Activated CD8-positive, alpha-beta T cell treated with anti-CD3 and anti-CD28 coated beads, Interleukin-2, amount 10 ng/mL, durations not matched to agents 7 days and 5 days (primary cell): ENCODE measurements around the gene EPN1. TPM values are rescaled to one million over a fixed set of nuclear protein-coding genes. Genes with fewer than 3 reads are reported as not detected.

Experiments
- ATAC-seq: fragments of 150-1000 bp; cut with Tn5 transposase; one replicate; pipeline ENCODE4 v1.10.0; 2021; ENCODE audit warnings: moderate library complexity
- CTCF ChIA-PET: fragments of 350-600 bp; sonication (Branson Sonifier 250); formaldehyde crosslinking; loops from one replicate; lab custom pipeline; 2021; ENCODE audit warnings: antibody characterized with exemption; lab: Charles Lee
- POLR2A ChIA-PET: fragments of 350-600 bp; sonication (Branson Sonifier 250); formaldehyde crosslinking; loops from one replicate; lab custom pipeline; 2021; ENCODE audit warnings: antibody characterized with exemption; lab: Charles Lee
- DNase-seq: peaks from one replicate; pipeline ENCODE4 v3.0.0-alpha.2; 2020
- H3K27ac Mint-ChIP-seq: one replicate; pipeline ENCODE4 v1.8.0; 2021; ENCODE audit warnings: mild to moderate bottlenecking, mixed read lengths
- H3K27me3 Mint-ChIP-seq: one replicate; pipeline ENCODE4 v1.8.0; 2021; ENCODE audit warnings: low read depth, mixed read lengths
- H3K36me3 Mint-ChIP-seq: one replicate; pipeline ENCODE4 v1.8.0; 2021; ENCODE audit warnings: low read depth, mixed read lengths
- H3K4me1 Mint-ChIP-seq: one replicate; pipeline ENCODE4 v1.8.0; 2021; ENCODE audit warnings: low read depth, mixed read lengths
- H3K4me3 Mint-ChIP-seq: one replicate; pipeline ENCODE4 v1.8.0; 2021; ENCODE audit warnings: mild to moderate bottlenecking, mixed read lengths
- H3K9me3 Mint-ChIP-seq: one replicate; pipeline ENCODE4 v1.8.0; 2022; ENCODE audit warnings: mixed read lengths; ENCODE audit not compliant: insufficient read depth
- total RNA-seq, 2 experiments: library from RNA; stranded (reverse); gene quantifications; one replicate each; pipeline ENCODE4 v1.2.3, GENCODE V29; 2021

Gene EPN1
- total RNA-seq, 2 experiments from 2014 or later: 63.6 to 67.0 TPM

- ATAC-seq (no peak), DNase-seq (no peak)
- H3K27ac Mint-ChIP-seq: no peak overlapping the region
- no peaks in the 10 kb centered on the region for H3K27me3 Mint-ChIP-seq
- peaks cover 48% of the 10 kb centered on the region for H3K4me1 Mint-ChIP-seq
- CTCF ChIA-PET: interaction anchor here (0.8 to 1.7 kb wide), 4 partner anchors 9 to 66 kb away, joined by 3 to 9 read pairs (median 4); no protein-coding TSS in a partner anchor
- peaks cover 59% of the 10 kb centered on the region for H3K36me3 Mint-ChIP-seq
- H3K4me3 Mint-ChIP-seq: no peak overlapping the region
- POLR2A ChIA-PET: interaction anchor here (1.1 kb wide), 1 partner anchor 15 kb away, joined by 3 read pairs; no protein-coding TSS in a partner anchor
- no peaks in the 10 kb centered on the region for H3K9me3 Mint-ChIP-seq
Measured at GRCh38 chr19:55672418-55672817, 2.6 kb upstream of the EPN1 start.

- ATAC-seq (no peak), DNase-seq (no peak)
- H3K4me3 Mint-ChIP-seq: peak overlapping the region; percentile 9
- ChIA-PET POLR2A (interaction anchor here (0.8 kb wide), 1 partner anchor 20 kb away, joined by 3 read pairs; no protein-coding TSS in a partner anchor), CTCF (interaction anchor here (1.0 to 1.3 kb wide), 2 partner anchors 19 to 42 kb away, joined by 3 to 5 read pairs; partner anchors contain the start of gene U2AF2)
- no peaks in the 10 kb centered on the region for H3K9me3 Mint-ChIP-seq
- H3K27ac Mint-ChIP-seq: peak overlapping the region; percentile 69
- no peaks in the 10 kb centered on the region for H3K27me3 Mint-ChIP-seq
- peaks cover 57% of the 10 kb centered on the region for H3K4me1 Mint-ChIP-seq
- H3K36me3 Mint-ChIP-seq: peaks cover 63% of the 10 kb centered on the region
Measured at GRCh38 chr19:55673465-55673864, 1.6 kb upstream of the EPN1 start.

GRCh38 chr19:55673889-55674288 lies 1.1 kb upstream of the EPN1 start:
- H3K27me3 Mint-ChIP-seq: no peaks in the 10 kb centered on the region
- POLR2A ChIA-PET: interaction anchor here (0.8 kb wide), 1 partner anchor 21 kb away, joined by 3 read pairs; no protein-coding TSS in a partner anchor
- H3K4me3 Mint-ChIP-seq: peak overlapping the region; percentile 41
- H3K27ac Mint-ChIP-seq: peak overlapping the region; percentile 69
- DNase-seq: no peak
- H3K36me3 Mint-ChIP-seq: peaks cover 67% of the 10 kb centered on the region
- CTCF ChIA-PET: interaction anchor here (1.0 to 1.3 kb wide), 2 partner anchors 19 to 42 kb away, joined by 3 to 5 read pairs; partner anchors contain the start of gene U2AF2
- H3K4me1 Mint-ChIP-seq: peaks cover 61% of the 10 kb centered on the region
- no peak for ATAC-seq
- no peaks in the 10 kb centered on the region for H3K9me3 Mint-ChIP-seq

- Mint-ChIP-seq H3K4me3 (peak overlapping the region; percentile 41), H3K27ac (peak overlapping the region; percentile 81), H3K36me3 (peaks cover 63% of the 10 kb centered on the region), H3K9me3 (no peaks in the 10 kb centered on the region), H3K27me3 (no peaks in the 10 kb centered on the region), H3K4me1 (peaks cover 64% of the 10 kb centered on the region)
- POLR2A ChIA-PET: interaction anchor here (0.9 kb wide), 1 partner anchor 20 kb away, joined by 3 read pairs; the partner anchor contains the start of gene U2AF2
- no peak for ATAC-seq
- no peak for DNase-seq
- CTCF ChIA-PET: no interaction called here
Measured at GRCh38 chr19:55674459-55674840, 576 bp upstream of the EPN1 start.

- ChIA-PET CTCF (interaction anchor here (0.7 kb wide), 1 partner anchor 51 kb away, joined by 3 read pairs; the partner anchor contains the start of gene ZNF784), POLR2A (no interaction called here)
- ATAC-seq: no peak
- peaks cover 65% of the 10 kb centered on the region for H3K4me1 Mint-ChIP-seq
- H3K36me3 Mint-ChIP-seq: peaks cover 59% of the 10 kb centered on the region
- H3K9me3 Mint-ChIP-seq: no peaks in the 10 kb centered on the region
- H3K27ac Mint-ChIP-seq: peak overlapping the region; percentile 95
- no peaks in the 10 kb centered on the region for H3K27me3 Mint-ChIP-seq
- no peak for DNase-seq
- peak overlapping the region; percentile 96 for H3K4me3 Mint-ChIP-seq
Measured at GRCh38 chr19:55675661-55676354, 782 bp downstream of the EPN1 start.

GRCh38 chr19:55676383-55676782 lies 1.4 kb downstream of the EPN1 start:
- no peak for ATAC-seq
- H3K4me1 Mint-ChIP-seq: peaks cover 61% of the 10 kb centered on the region
- H3K9me3 Mint-ChIP-seq: no peaks in the 10 kb centered on the region
- peak overlapping the region; percentile 96 for H3K4me3 Mint-ChIP-seq
- CTCF ChIA-PET: interaction anchor here (0.7 kb wide), 1 partner anchor 52 kb away, joined by 3 read pairs; the partner anchor contains the start of gene ZNF784
- DNase-seq: no peak
- no peaks in the 10 kb centered on the region for H3K27me3 Mint-ChIP-seq
- POLR2A ChIA-PET: interaction anchor here (0.8 to 1.0 kb wide), 2 partner anchors 22 to 42 kb away, joined by 3 to 5 read pairs; partner anchors contain the start of gene U2AF2
- H3K36me3 Mint-ChIP-seq: peaks cover 54% of the 10 kb centered on the region
- peak overlapping the region; percentile 71 for H3K27ac Mint-ChIP-seq

GRCh38 chr19:55676889-55677505 lies 2.0 kb downstream of the EPN1 start:
- no peaks in the 10 kb centered on the region for H3K9me3 Mint-ChIP-seq
- peaks cover 51% of the 10 kb centered on the region for H3K36me3 Mint-ChIP-seq
- no peaks in the 10 kb centered on the region for H3K27me3 Mint-ChIP-seq
- peak overlapping the region; percentile 71 for H3K27ac Mint-ChIP-seq
- no peak for ATAC-seq
- POLR2A ChIA-PET: interaction anchor here (0.8 to 1.0 kb wide), 2 partner anchors 22 to 42 kb away, joined by 3 to 5 read pairs; partner anchors contain the start of gene U2AF2
- CTCF ChIA-PET: no interaction called here
- peaks cover 58% of the 10 kb centered on the region for H3K4me1 Mint-ChIP-seq
- DNase-seq: no peak
- peak overlapping the region; percentile 96 for H3K4me3 Mint-ChIP-seq

- peaks cover 50% of the 10 kb centered on the region for H3K36me3 Mint-ChIP-seq
- no peak overlapping the region for H3K4me3 Mint-ChIP-seq
- no peaks in the 10 kb centered on the region for H3K9me3 Mint-ChIP-seq
- peaks cover 54% of the 10 kb centered on the region for H3K4me1 Mint-ChIP-seq
- H3K27me3 Mint-ChIP-seq: no peaks in the 10 kb centered on the region
- DNase-seq (no peak), ATAC-seq (no peak)
- ChIA-PET CTCF (no interaction called here), POLR2A (no interaction called here)
- H3K27ac Mint-ChIP-seq: no peak overlapping the region
Measured at GRCh38 chr19:55677572-55678028, 2.6 kb downstream of the EPN1 start.

GRCh38 chr19:55678121-55678671 lies 3.2 kb downstream of the EPN1 start:
- H3K27me3 Mint-ChIP-seq: no peaks in the 10 kb centered on the region
- ATAC-seq (no peak), DNase-seq (no peak)
- peaks cover 51% of the 10 kb centered on the region for H3K4me1 Mint-ChIP-seq
- no peak overlapping the region for H3K27ac Mint-ChIP-seq
- no peak overlapping the region for H3K4me3 Mint-ChIP-seq
- ChIA-PET POLR2A (no interaction called here), CTCF (no interaction called here)
- H3K9me3 Mint-ChIP-seq: no peaks in the 10 kb centered on the region
- H3K36me3 Mint-ChIP-seq: peaks cover 49% of the 10 kb centered on the region

GRCh38 chr19:55679343-55680257 lies 4.6 kb downstream of the EPN1 start:
- Mint-ChIP-seq H3K9me3 (no peaks in the 10 kb centered on the region), H3K27me3 (no peaks in the 10 kb centered on the region), H3K36me3 (peaks cover 47% of the 10 kb centered on the region), H3K27ac (peak overlapping the region; percentile 18), H3K4me1 (peaks cover 40% of the 10 kb centered on the region), H3K4me3 (no peak overlapping the region)
- ChIA-PET CTCF (no interaction called here), POLR2A (no interaction called here)
- ATAC-seq (no peak), DNase-seq (no peak)
